Measurements from ENCODE around the gene PIK3R6.

The PIK3R6 gene

GRCh38 chr17:8799570-8800212 is 67.8 kb downstream of the PIK3R6 start:
- in situ Hi-C loops (cut with MboI; ENCODE audit: low sequenced_read_pairs), result no loop called here

- in situ Hi-C loops (cut with MboI; ENCODE audit: low sequenced_read_pairs), result no loop called here
These were observed 68.5 kb downstream of the PIK3R6 start, which contains the start of gene MFSD6L for GRCh38 chr17:8798846-8799569. Gene MFSD6L, minus strand, starts transcription at chr17:8799365. Its CDS starts 245 bp downstream, at chr17:8799120.

GRCh38 chr17:8798176-8798845 is 69.2 kb downstream of the PIK3R6 start:
- in situ Hi-C loops (cut with MboI; ENCODE audit: low sequenced_read_pairs), result no loop called here

GRCh38 chr17:8797621-8798175 is 69.8 kb downstream of the PIK3R6 start:
- in situ Hi-C loops (cut with MboI; ENCODE audit: low sequenced_read_pairs), result no loop called here

GRCh38 chr17:8794636-8795035 is 72.8 kb downstream of the PIK3R6 start:
- in situ Hi-C loops (cut with MboI; ENCODE audit: low sequenced_read_pairs), result no loop called here

- in situ Hi-C loops (cut with MboI; ENCODE audit: low sequenced_read_pairs), result no loop called here
These were observed 73.8 kb downstream of the PIK3R6 start for GRCh38 chr17:8793649-8794048.

- in situ Hi-C loops (cut with MboI; ENCODE audit: low sequenced_read_pairs), result no loop called here
These were observed 74.8 kb downstream of the PIK3R6 start for GRCh38 chr17:8792646-8793045.

GRCh38 chr17:8791910-8792270 is 75.6 kb downstream of the PIK3R6 start:
- in situ Hi-C loops (cut with MboI; ENCODE audit: low sequenced_read_pairs), result no loop called here

GRCh38 chr17:8791248-8791909 is 76.1 kb downstream of the PIK3R6 start:
- in situ Hi-C loops (cut with MboI; ENCODE audit: low sequenced_read_pairs), result no loop called here

- in situ Hi-C loops (cut with MboI; ENCODE audit: low sequenced_read_pairs), result no loop called here
These were observed 77.7 kb downstream of the PIK3R6 start for GRCh38 chr17:8789743-8790142.

- in situ Hi-C loops (cut with MboI; ENCODE audit: low sequenced_read_pairs), result no loop called here
These were observed 78.5 kb downstream of the PIK3R6 start for GRCh38 chr17:8788998-8789397.

GRCh38 chr17:8785547-8786413 is 81.7 kb downstream of the PIK3R6 start:
- in situ Hi-C loops (cut with MboI; ENCODE audit: low sequenced_read_pairs), result no loop called here

GRCh38 chr17:8782176-8782575 is 85.3 kb downstream of the PIK3R6 start:
- in situ Hi-C loops (cut with MboI; ENCODE audit: low sequenced_read_pairs), result no loop called here

GRCh38 chr17:8781776-8782175 is 85.7 kb downstream of the PIK3R6 start:
- in situ Hi-C loops (cut with MboI; ENCODE audit: low sequenced_read_pairs), result no loop called here

GRCh38 chr17:8776881-8777280 is 90.6 kb downstream of the PIK3R6 start:
- in situ Hi-C loops (cut with MboI; ENCODE audit: low sequenced_read_pairs), result no loop called here

- in situ Hi-C loops (cut with MboI; ENCODE audit: low sequenced_read_pairs), result no loop called here
These were observed 91.2 kb downstream of the PIK3R6 start for GRCh38 chr17:8776248-8776647.

GRCh38 chr17:8766731-8767130 is 100.7 kb downstream of the PIK3R6 start:
- in situ Hi-C loops (cut with MboI; ENCODE audit: low sequenced_read_pairs), result no loop called here

- in situ Hi-C loops (cut with MboI; ENCODE audit: low sequenced_read_pairs), result no loop called here
These were observed 105.5 kb downstream of the PIK3R6 start for GRCh38 chr17:8762012-8762411.

GRCh38 chr17:8758137-8758596 is 109.3 kb downstream of the PIK3R6 start, which contains the start of gene SPDYE4:
Gene SPDYE4, minus strand, starts transcription at chr17:8758546. Its CDS starts 164 bp downstream, at chr17:8758382.
- in situ Hi-C loops (cut with MboI; ENCODE audit: low sequenced_read_pairs), result no loop called here

GRCh38 chr17:8757189-8757588 is 110.3 kb downstream of the PIK3R6 start:
- in situ Hi-C loops (cut with MboI; ENCODE audit: low sequenced_read_pairs), result no loop called here
